GM23338 (cell line): ENCODE data around the gene EPSTI1. TPM values are rescaled to one million over a fixed set of nuclear protein-coding genes. Genes with fewer than 3 reads are reported as not detected.

Experiments used
- ATAC-seq: fragments of 200-7000 bp; cut with Tn5 transposase; 3 replicates; pipeline ENCODE4 v1.9.1; 2020
- DNase-seq: peaks from one replicate; pipeline ENCODE4 v3.0.0-alpha.2; 2015; ENCODE audit warnings: low spot score
- H2AFZ ChIP-seq: fragments of 200-600 bp; sonication (generic); 2 replicates; pipeline ENCODE4 v1.8.0; 2016; ENCODE audit warnings: antibody characterized with exemption, mild to moderate bottlenecking, moderate library complexity
- H3F3A ChIP-seq: fragments of 200-600 bp; sonication (generic); replicated peaks from 2 replicates; pipeline ENCODE4 v1.8.0; 2017; ENCODE audit warnings: antibody characterized with exemption, mixed run types, low read depth
- H3K27ac ChIP-seq: fragments of 200-600 bp; sonication (generic); 2 replicates; pipeline ENCODE4 v1.6.1; 2016; ENCODE audit warnings: low read depth
- H3K27me3 ChIP-seq: fragments of 200-600 bp; sonication (generic); 2 replicates; pipeline ENCODE4 v1.8.0; 2016; ENCODE audit warnings: mild to moderate bottlenecking, mixed run types, moderate library complexity; ENCODE audit not compliant: insufficient read depth
- H3K36me3 ChIP-seq: fragments of 200-600 bp; sonication (generic); 2 replicates; pipeline ENCODE4 v1.8.0; 2016; ENCODE audit warnings: mild to moderate bottlenecking; ENCODE audit not compliant: insufficient read depth
- H3K4me1 ChIP-seq: fragments of 200-600 bp; sonication (generic); 2 replicates; pipeline ENCODE4 v1.8.0; 2016; ENCODE audit warnings: mild to moderate bottlenecking, moderate library complexity; ENCODE audit not compliant: insufficient read depth
- H3K4me2 ChIP-seq: fragments of 200-600 bp; sonication (generic); 2 replicates; pipeline ENCODE4 v1.7.1; 2017; ENCODE audit warnings: mixed run types
- H3K4me3 ChIP-seq: fragments of 200-600 bp; sonication (generic); 2 replicates; pipeline ENCODE4 v1.6.1; 2016; ENCODE audit warnings: mixed run types
- H3K79me2 ChIP-seq: fragments of 200-600 bp; sonication (generic); replicated peaks from 2 replicates; pipeline ENCODE4 v1.8.0; 2017; ENCODE audit warnings: mild to moderate bottlenecking; ENCODE audit not compliant: insufficient read depth
- H3K9me2 ChIP-seq: fragments of 200-600 bp; sonication (generic); 2 replicates; pipeline ENCODE4 v1.8.0; 2017; ENCODE audit not compliant: insufficient read depth
- H4K20me1 ChIP-seq: fragments of 200-600 bp; sonication (generic); replicated peaks from 2 replicates; pipeline ENCODE4 v1.8.0; 2017; ENCODE audit warnings: mild to moderate bottlenecking; ENCODE audit not compliant: insufficient read depth
- H3K27ac Mint-ChIP-seq: 2 replicates; pipeline ENCODE4 v1.8.0; 2020; ENCODE audit warnings: inconsistent platforms, mild to moderate bottlenecking, moderate library complexity, mixed read lengths
- H3K27me3 Mint-ChIP-seq: 3 replicates; pipeline ENCODE4 v1.8.0; 2022; ENCODE audit warnings: low read depth, mild to moderate bottlenecking, moderate library complexity, mixed read lengths, inconsistent platforms; ENCODE audit not compliant: insufficient read depth, poor library complexity
- H3K36me3 Mint-ChIP-seq: 3 replicates; pipeline ENCODE4 v1.8.0; 2021; ENCODE audit warnings: low read depth, mild to moderate bottlenecking, inconsistent platforms, moderate library complexity, mixed read lengths
- H3K4me1 Mint-ChIP-seq: 3 replicates; pipeline ENCODE4 v1.8.0; 2020; ENCODE audit warnings: mild to moderate bottlenecking, inconsistent platforms, mixed read lengths
- H3K4me3 Mint-ChIP-seq: 3 replicates; pipeline ENCODE4 v1.8.0; 2021; ENCODE audit warnings: moderate library complexity, mild to moderate bottlenecking, inconsistent platforms, mixed read lengths
- H3K9me3 Mint-ChIP-seq: 3 replicates; pipeline ENCODE4 v1.8.0; 2020; ENCODE audit warnings: moderate library complexity, mild to moderate bottlenecking, inconsistent platforms, mixed read lengths
- CREB1 ChIP-seq: fragments of 250-450 bp; sonication (Bioruptor Pico); IDR thresholded peaks from 2 replicates; pipeline ENCODE4 v1.5.0; 2020; ENCODE audit warnings: low read depth, mild to moderate bottlenecking, moderate library complexity
- CTCF ChIP-seq, 2 experiments: fragments of 200-600 bp in 1 of 2; sonication (generic) in 1 of 2; conservative IDR thresholded peaks; 2 replicates each; pipeline versions ENCODE4 v1.5.1 to v1.6.1; 2016 to 2017; ENCODE audit warnings: antibody characterized with exemption in 2 of 2, low read depth in 2 of 2, mild to moderate bottlenecking in 2 of 2, moderate library complexity in 1 of 2
- ETS1 ChIP-seq: IDR thresholded peaks from 2 replicates; pipeline ENCODE4 v1.6.1; 2016; ENCODE audit warnings: antibody characterized with exemption
- EZH2 ChIP-seq: fragments of 200-600 bp; sonication (generic); IDR thresholded peaks from one replicate; pipeline ENCODE4 v1.8.0; 2017; ENCODE audit warnings: antibody characterized with exemption, mild to moderate bottlenecking, low read depth; ENCODE audit not compliant: unreplicated experiment
- EZH2phosphoT487 ChIP-seq: fragments of 200-600 bp; sonication (generic); IDR thresholded peaks from one replicate; pipeline ENCODE4 v1.8.1; 2018; ENCODE audit warnings: antibody characterized with exemption; ENCODE audit not compliant: unreplicated experiment
- JUNB ChIP-seq: IDR thresholded peaks from one replicate; pipeline ENCODE4 v1.6.1; 2016; ENCODE audit warnings: antibody characterized with exemption; ENCODE audit not compliant: unreplicated experiment
- NANOG ChIP-seq: IDR thresholded peaks from 2 replicates; pipeline ENCODE4 v1.6.1; 2016; ENCODE audit warnings: antibody characterized with exemption, borderline replicate concordance
- POLR2AphosphoS5 ChIP-seq: IDR thresholded peaks from 2 replicates; pipeline ENCODE4 v1.6.1; 2016; ENCODE audit warnings: antibody characterized with exemption, low read depth
- ZNF114 ChIP-seq: fragments of 250-450 bp; sonication (Bioruptor Pico); IDR thresholded peaks from 2 replicates; pipeline ENCODE4 v1.5.0; 2020; ENCODE audit warnings: mild to moderate bottlenecking, moderate library complexity
- ZNF331 ChIP-seq: fragments of 250-450 bp; sonication (Bioruptor Pico); IDR thresholded peaks from 2 replicates; pipeline ENCODE4 v1.5.0; 2020; ENCODE audit warnings: low read depth, mild to moderate bottlenecking, moderate library complexity
- ZNF462 ChIP-seq: fragments of 250-450 bp; sonication (Bioruptor Pico); IDR thresholded peaks from 2 replicates; pipeline ENCODE4 v1.5.0; 2020; ENCODE audit warnings: mild to moderate bottlenecking, moderate library complexity
- polyA plus RNA-seq: library from polyadenylated mRNA; unstranded; fragments of >200 nt; fragmentation: Nextera tagmentation; extraction: Ambion mirVana; gene quantifications from 2 replicates; pipeline ENCODE4 v1.2.1, GENCODE V29; 2016
- total RNA-seq: library from RNA; depleted of rRNA; stranded (reverse); fragments of >200 nt; shearing (Covaris generic); gene quantifications from 2 replicates; pipeline ENCODE4 v1.2.3, GENCODE V29; 2014

The EPSTI1 gene
- total and polyA plus RNA-seq, 2 experiments from 2014 or later: 0.10 to 0.68 TPM

GRCh38 chr13:42967660-42968059, 24.4 kb downstream of the EPSTI1 start (continued):
- TF ChIP-seq JUNB: no peak
- no peak for TF ChIP-seq CTCF (conservative IDR thresholded peaks at IDR 0.05; ENCODE audit: low read depth in 2 of 2)
- TF ChIP-seq POLR2AphosphoS5: no peak
- TF ChIP-seq EZH2: no peak
- no peak for TF ChIP-seq NANOG
- TF ChIP-seq ETS1: no peak
- no peak for TF ChIP-seq EZH2phosphoT487

- DNase-seq (peak; percentile 13), ATAC-seq (no peak)
- Histone ChIP-seq H3K79me2 (no peaks in the 10 kb centered on the region), H3K4me3 (no peak overlapping the region), H3K36me3 (no peaks in the 10 kb centered on the region), H3K9me2 (0 out of 2 replicates have a peak, but pooled peaks cover 6% of the 10 kb centered on the region), H2AFZ (no peak overlapping the region), H3K4me2 (no peak overlapping the region), H3F3A (no peaks in the 10 kb centered on the region), H3K27ac (no peak overlapping the region), H3K27me3 (no peaks in the 10 kb centered on the region), H3K4me1 (peaks cover 19% of the 10 kb centered on the region), H4K20me1 (no peaks in the 10 kb centered on the region)
- no peak overlapping the region for H3K27ac Mint-ChIP-seq
- no peaks in the 10 kb centered on the region for H3K36me3 Mint-ChIP-seq
- peaks cover 49% of the 10 kb centered on the region for H3K4me1 Mint-ChIP-seq
- no peak overlapping the region for H3K4me3 Mint-ChIP-seq
- no peaks in the 10 kb centered on the region for H3K9me3 Mint-ChIP-seq
- peaks cover 5% of the 10 kb centered on the region for H3K27me3 Mint-ChIP-seq
- TF ChIP-seq ZNF331 (CRISPR knock-in tag): no peak
- TF ChIP-seq ZNF114: no peak
- TF ChIP-seq EZH2phosphoT487: no peak
- TF ChIP-seq ZNF462 (CRISPR knock-in tag): no peak
- no peak for TF ChIP-seq CREB1 (CRISPR knock-in tag)
- no peak for TF ChIP-seq POLR2AphosphoS5
- TF ChIP-seq JUNB: no peak
- TF ChIP-seq EZH2: no peak
- TF ChIP-seq CTCF (conservative IDR thresholded peaks at IDR 0.05; ENCODE audit: low read depth in 2 of 2): no peak
These were observed 26.8 kb downstream of the EPSTI1 start for GRCh38 chr13:42965281-42965680.
